K562 (cell line): ENCODE data around the gene OST4. TPM values are rescaled to one million over a fixed set of nuclear protein-coding genes. Genes with fewer than 3 reads are reported as not detected.

Experiments
- POLR3A ChIP-seq: IDR thresholded peaks from 2 replicates; pipeline ENCODE4 v1.6.1; 2011; ENCODE audit warnings: borderline replicate concordance, mild to moderate bottlenecking, moderate library complexity; ENCODE audit not compliant: insufficient read length, insufficient read depth; ENCODE audit errors: extremely low read depth
- RBM15 ChIP-seq: fragments of 200-400 bp; formaldehyde crosslinking; IDR thresholded peaks from 2 replicates; pipeline ENCODE4 v1.6.1; 2018; ENCODE audit warnings: mild to moderate bottlenecking, low read length, moderate library complexity; ENCODE audit not compliant: insufficient read depth
- RUNX1 ChIP-seq: sonication (generic); IDR thresholded peaks from 2 replicates; pipeline ENCODE4 v1.6.1; 2016; ENCODE audit warnings: antibody characterized with exemption, low read depth
- ZNF121 ChIP-seq: sonication (generic); formaldehyde crosslinking; conservative IDR thresholded peaks from 2 replicates; pipeline ENCODE4 v1.8.0; 2022; ENCODE audit warnings: missing genetic modification reagents
- polyA plus RNA-seq, 8 experiments: library from polyadenylated mRNA; depleted of rRNA in 4 of 8; stranded (reverse) in 5 of 8; unstranded in 3 of 8; fragments of >200 nt; fragmentation: Nextera tagmentation in 2 of 8; fragmentation: Illumina TruSeq in 1 of 8; extraction: Ambion mirVana in 2 of 8; extraction: Trizol in 1 of 8; gene quantifications; 2 replicates each; pipeline versions ENCODE4 v1.2.1 to v1.2.3, GENCODE V29; 2011 to 2014; ENCODE audit warnings: inconsistent platforms in 1 of 8, missing spikeins in 1 of 8
- total RNA-seq, 7 experiments: library from RNA; depleted of rRNA in 6 of 7; stranded (reverse); fragments of >200 nt in 6 of 7; fragmentation: Illumina TruSeq in 2 of 7; extraction: Trizol in 2 of 7; gene quantifications; 2 replicates each; pipeline versions ENCODE4 v1.2.1 to v1.2.3, GENCODE V29; 2011 to 2021; ENCODE audit warnings: low replicate concordance in 1 of 7
- TF ChIP-seq, protein P1 (sequence below): sonication (generic); formaldehyde crosslinking; IDR thresholded peaks from 2 replicates; pipeline ENCODE4 v1.8.1; 2023; ENCODE audit warnings: mild to moderate bottlenecking, missing genetic modification reagents
- TF ChIP-seq, protein P2 (sequence below), 2 experiments: fragments of 450-650 bp; IDR thresholded peaks; 2 replicates each; pipeline ENCODE4 v1.6.1; 2018; ENCODE audit warnings: mild to moderate bottlenecking in 2 of 2, low read depth in 1 of 2; ENCODE audit not compliant: partially characterized antibody in 2 of 2
- TF ChIP-seq, protein P3 (sequence below): fragments of 450-650 bp; formaldehyde crosslinking; IDR thresholded peaks from 2 replicates; pipeline ENCODE4 v1.4.0; 2020; ENCODE audit warnings: mild to moderate bottlenecking, moderate library complexity

Gene OST4
- total and polyA plus RNA-seq, 9 of the 15 experiments (the other 6 are each of a cell fraction or from before 2014, with no cell fraction given): 186 to 1,155 (median 355) TPM

DNA sequence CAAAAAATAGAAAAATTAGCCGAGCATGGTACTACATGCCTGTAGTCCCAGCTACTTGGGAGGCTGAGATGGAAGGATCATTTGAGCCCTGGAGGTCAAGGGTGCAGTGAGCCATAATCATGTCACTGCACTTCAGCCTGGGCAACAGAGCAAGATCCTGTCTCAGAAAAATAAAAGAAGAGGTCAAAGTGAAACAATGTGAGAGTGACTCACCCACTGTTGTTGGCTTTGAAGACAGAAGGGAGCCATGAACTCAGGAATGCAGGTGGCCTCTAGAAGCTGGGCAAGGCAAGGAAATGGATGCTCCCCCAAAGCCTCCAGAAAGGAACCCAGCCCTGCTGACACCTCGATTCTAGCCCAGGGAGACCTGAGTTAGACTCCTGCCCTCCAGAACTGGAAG, 42.4 kb downstream of the OST4 start (continued):
- TF ChIP-seq, protein P1, sequence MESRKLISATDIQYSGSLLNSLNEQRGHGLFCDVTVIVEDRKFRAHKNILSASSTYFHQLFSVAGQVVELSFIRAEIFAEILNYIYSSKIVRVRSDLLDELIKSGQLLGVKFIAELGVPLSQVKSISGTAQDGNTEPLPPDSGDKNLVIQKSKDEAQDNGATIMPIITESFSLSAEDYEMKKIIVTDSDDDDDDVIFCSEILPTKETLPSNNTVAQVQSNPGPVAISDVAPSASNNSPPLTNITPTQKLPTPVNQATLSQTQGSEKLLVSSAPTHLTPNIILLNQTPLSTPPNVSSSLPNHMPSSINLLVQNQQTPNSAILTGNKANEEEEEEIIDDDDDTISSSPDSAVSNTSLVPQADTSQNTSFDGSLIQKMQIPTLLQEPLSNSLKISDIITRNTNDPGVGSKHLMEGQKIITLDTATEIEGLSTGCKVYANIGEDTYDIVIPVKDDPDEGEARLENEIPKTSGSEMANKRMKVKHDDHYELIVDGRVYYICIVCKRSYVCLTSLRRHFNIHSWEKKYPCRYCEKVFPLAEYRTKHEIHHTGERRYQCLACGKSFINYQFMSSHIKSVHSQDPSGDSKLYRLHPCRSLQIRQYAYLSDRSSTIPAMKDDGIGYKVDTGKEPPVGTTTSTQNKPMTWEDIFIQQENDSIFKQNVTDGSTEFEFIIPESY (CRISPR knock-in tag): no peak
- TF ChIP-seq POLR3A: no peak
- peak; percentile 96 for TF ChIP-seq ZNF121 (CRISPR knock-in tag)
- no peak for TF ChIP-seq RBM15
- TF ChIP-seq, protein P2, sequence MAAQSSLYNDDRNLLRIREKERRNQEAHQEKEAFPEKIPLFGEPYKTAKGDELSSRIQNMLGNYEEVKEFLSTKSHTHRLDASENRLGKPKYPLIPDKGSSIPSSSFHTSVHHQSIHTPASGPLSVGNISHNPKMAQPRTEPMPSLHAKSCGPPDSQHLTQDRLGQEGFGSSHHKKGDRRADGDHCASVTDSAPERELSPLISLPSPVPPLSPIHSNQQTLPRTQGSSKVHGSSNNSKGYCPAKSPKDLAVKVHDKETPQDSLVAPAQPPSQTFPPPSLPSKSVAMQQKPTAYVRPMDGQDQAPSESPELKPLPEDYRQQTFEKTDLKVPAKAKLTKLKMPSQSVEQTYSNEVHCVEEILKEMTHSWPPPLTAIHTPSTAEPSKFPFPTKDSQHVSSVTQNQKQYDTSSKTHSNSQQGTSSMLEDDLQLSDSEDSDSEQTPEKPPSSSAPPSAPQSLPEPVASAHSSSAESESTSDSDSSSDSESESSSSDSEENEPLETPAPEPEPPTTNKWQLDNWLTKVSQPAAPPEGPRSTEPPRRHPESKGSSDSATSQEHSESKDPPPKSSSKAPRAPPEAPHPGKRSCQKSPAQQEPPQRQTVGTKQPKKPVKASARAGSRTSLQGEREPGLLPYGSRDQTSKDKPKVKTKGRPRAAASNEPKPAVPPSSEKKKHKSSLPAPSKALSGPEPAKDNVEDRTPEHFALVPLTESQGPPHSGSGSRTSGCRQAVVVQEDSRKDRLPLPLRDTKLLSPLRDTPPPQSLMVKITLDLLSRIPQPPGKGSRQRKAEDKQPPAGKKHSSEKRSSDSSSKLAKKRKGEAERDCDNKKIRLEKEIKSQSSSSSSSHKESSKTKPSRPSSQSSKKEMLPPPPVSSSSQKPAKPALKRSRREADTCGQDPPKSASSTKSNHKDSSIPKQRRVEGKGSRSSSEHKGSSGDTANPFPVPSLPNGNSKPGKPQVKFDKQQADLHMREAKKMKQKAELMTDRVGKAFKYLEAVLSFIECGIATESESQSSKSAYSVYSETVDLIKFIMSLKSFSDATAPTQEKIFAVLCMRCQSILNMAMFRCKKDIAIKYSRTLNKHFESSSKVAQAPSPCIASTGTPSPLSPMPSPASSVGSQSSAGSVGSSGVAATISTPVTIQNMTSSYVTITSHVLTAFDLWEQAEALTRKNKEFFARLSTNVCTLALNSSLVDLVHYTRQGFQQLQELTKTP (IDR thresholded peaks at IDR 0.05; ENCODE audit: low read depth in 1 of 2, partially characterized antibody in 2 of 2): no peak
- TF ChIP-seq, protein P3, sequence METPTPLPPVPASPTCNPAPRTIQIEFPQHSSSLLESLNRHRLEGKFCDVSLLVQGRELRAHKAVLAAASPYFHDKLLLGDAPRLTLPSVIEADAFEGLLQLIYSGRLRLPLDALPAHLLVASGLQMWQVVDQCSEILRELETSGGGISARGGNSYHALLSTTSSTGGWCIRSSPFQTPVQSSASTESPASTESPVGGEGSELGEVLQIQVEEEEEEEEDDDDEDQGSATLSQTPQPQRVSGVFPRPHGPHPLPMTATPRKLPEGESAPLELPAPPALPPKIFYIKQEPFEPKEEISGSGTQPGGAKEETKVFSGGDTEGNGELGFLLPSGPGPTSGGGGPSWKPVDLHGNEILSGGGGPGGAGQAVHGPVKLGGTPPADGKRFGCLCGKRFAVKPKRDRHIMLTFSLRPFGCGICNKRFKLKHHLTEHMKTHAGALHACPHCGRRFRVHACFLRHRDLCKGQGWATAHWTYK (CRISPR knock-in tag): no peak
- no peak for TF ChIP-seq RUNX1
